Measurements from ENCODE around the gene MAEA.

Gene MAEA

GRCh38 chr4:1376841-1377605 lies 87.3 kb downstream of the MAEA start:
- H3K4me3 ChIP-seq (ENCODE audit: low read depth, low read length): no peak overlapping the region

GRCh38 chr4:1377606-1378261 lies 88.0 kb downstream of the MAEA start:
- no peak overlapping the region for H3K4me3 ChIP-seq (ENCODE audit: low read depth, low read length)
- no peak for TF ChIP-seq CTCF (IDR thresholded peaks at IDR 0.05; ENCODE audit: borderline replicate concordance, insufficient read depth, low read depth, low read length)

More at GRCh38 chr4:1376841-1377605, 87.3 kb downstream of the MAEA start:
- TF ChIP-seq CTCF (IDR thresholded peaks at IDR 0.05; ENCODE audit: borderline replicate concordance, insufficient read depth, low read depth, low read length): no peak

GRCh38 chr4:1378559-1379231 lies 89.0 kb downstream of the MAEA start:
- no peak overlapping the region for H3K4me3 ChIP-seq (ENCODE audit: low read depth, low read length)
- TF ChIP-seq CTCF (IDR thresholded peaks at IDR 0.05; ENCODE audit: borderline replicate concordance, insufficient read depth, low read depth, low read length): no peak

GRCh38 chr4:1379351-1379781 lies 89.7 kb downstream of the MAEA start:
- no peak for TF ChIP-seq CTCF (IDR thresholded peaks at IDR 0.05; ENCODE audit: borderline replicate concordance, insufficient read depth, low read depth, low read length)

GRCh38 chr4:1379801-1380331 lies 90.2 kb downstream of the MAEA start:
- no peak overlapping the region for H3K4me3 ChIP-seq (ENCODE audit: low read depth, low read length)
- no peak for TF ChIP-seq CTCF (IDR thresholded peaks at IDR 0.05; ENCODE audit: borderline replicate concordance, insufficient read depth, low read depth, low read length)

More at GRCh38 chr4:1379351-1379781, 89.7 kb downstream of the MAEA start:
- no peak overlapping the region for H3K4me3 ChIP-seq (ENCODE audit: low read depth, low read length)

GRCh38 chr4:1380368-1381151 lies 90.9 kb downstream of the MAEA start:
- no peak for TF ChIP-seq CTCF (IDR thresholded peaks at IDR 0.05; ENCODE audit: borderline replicate concordance, insufficient read depth, low read depth, low read length)
- H3K4me3 ChIP-seq (ENCODE audit: low read depth, low read length): no peak overlapping the region
